GM21367 (cell line): Measurements from ENCODE around the gene OSBP2.

Experiments used
- ATAC-seq: cut with Tn5 transposase; IDR thresholded peaks from one replicate; pipeline ENCODE4 v1.9.1; 2021; ENCODE audit not compliant: unreplicated experiment

OSBP2 gene

GRCh38 chr22:30864441-30865420, 170.1 kb downstream of the OSBP2 start:
- no peak for ATAC-seq

- ATAC-seq = no peak
Measured at GRCh38 chr22:30865656-30866055, 171.0 kb downstream of the OSBP2 start.

GRCh38 chr22:30866216-30866615, 171.5 kb downstream of the OSBP2 start:
- no peak for ATAC-seq

- no peak for ATAC-seq
Measured at GRCh38 chr22:30866811-30867271, 172.2 kb downstream of the OSBP2 start.

GRCh38 chr22:30867746-30868662, 173.3 kb downstream of the OSBP2 start:
- ATAC-seq = no peak

- no peak for ATAC-seq
Measured at GRCh38 chr22:30868663-30869385, 174.2 kb downstream of the OSBP2 start.

- ATAC-seq = no peak
Measured at GRCh38 chr22:30869667-30870395, 175.2 kb downstream of the OSBP2 start.

GRCh38 chr22:30870451-30871345, 176.0 kb downstream of the OSBP2 start:
- ATAC-seq = no peak

GRCh38 chr22:30871391-30872284, 177.0 kb downstream of the OSBP2 start:
- ATAC-seq = no peak

GRCh38 chr22:30872285-30873041, 177.8 kb downstream of the OSBP2 start:
- no peak for ATAC-seq

- ATAC-seq = no peak
Measured at GRCh38 chr22:30873086-30873650, 178.5 kb downstream of the OSBP2 start.

- ATAC-seq = no peak
Measured at GRCh38 chr22:30873661-30874060, 179.0 kb downstream of the OSBP2 start.

- no peak for ATAC-seq
Measured at GRCh38 chr22:30874431-30875370, 180.0 kb downstream of the OSBP2 start.

GRCh38 chr22:30875481-30876215, 181.0 kb downstream of the OSBP2 start:
- ATAC-seq = no peak

GRCh38 chr22:30876221-30876751, 181.6 kb downstream of the OSBP2 start:
- no peak for ATAC-seq
